GM23338 (cell line): ENCODE results near the gene MET. TPM values are rescaled to one million over a fixed set of nuclear protein-coding genes. Genes with fewer than 3 reads are reported as not detected.

ENCODE experiments used
- ATAC-seq: fragments of 200-7000 bp; cut with Tn5 transposase; 3 replicates; pipeline ENCODE4 v1.9.1; 2020
- DNase-seq: peaks from one replicate; pipeline ENCODE4 v3.0.0-alpha.2; 2015; ENCODE audit warnings: low spot score
- H2AFZ ChIP-seq: fragments of 200-600 bp; sonication (generic); 2 replicates; pipeline ENCODE4 v1.8.0; 2016; ENCODE audit warnings: antibody characterized with exemption, mild to moderate bottlenecking, moderate library complexity
- H3F3A ChIP-seq: fragments of 200-600 bp; sonication (generic); replicated peaks from 2 replicates; pipeline ENCODE4 v1.8.0; 2017; ENCODE audit warnings: antibody characterized with exemption, mixed run types, low read depth
- H3K27ac ChIP-seq: fragments of 200-600 bp; sonication (generic); 2 replicates; pipeline ENCODE4 v1.6.1; 2016; ENCODE audit warnings: low read depth
- H3K27me3 ChIP-seq: fragments of 200-600 bp; sonication (generic); 2 replicates; pipeline ENCODE4 v1.8.0; 2016; ENCODE audit warnings: mild to moderate bottlenecking, mixed run types, moderate library complexity; ENCODE audit not compliant: insufficient read depth
- H3K36me3 ChIP-seq: fragments of 200-600 bp; sonication (generic); 2 replicates; pipeline ENCODE4 v1.8.0; 2016; ENCODE audit warnings: mild to moderate bottlenecking; ENCODE audit not compliant: insufficient read depth
- H3K4me1 ChIP-seq: fragments of 200-600 bp; sonication (generic); 2 replicates; pipeline ENCODE4 v1.8.0; 2016; ENCODE audit warnings: mild to moderate bottlenecking, moderate library complexity; ENCODE audit not compliant: insufficient read depth
- H3K4me2 ChIP-seq: fragments of 200-600 bp; sonication (generic); 2 replicates; pipeline ENCODE4 v1.7.1; 2017; ENCODE audit warnings: mixed run types
- H3K4me3 ChIP-seq: fragments of 200-600 bp; sonication (generic); 2 replicates; pipeline ENCODE4 v1.6.1; 2016; ENCODE audit warnings: mixed run types
- H3K79me2 ChIP-seq: fragments of 200-600 bp; sonication (generic); replicated peaks from 2 replicates; pipeline ENCODE4 v1.8.0; 2017; ENCODE audit warnings: mild to moderate bottlenecking; ENCODE audit not compliant: insufficient read depth
- H3K9me2 ChIP-seq: fragments of 200-600 bp; sonication (generic); 2 replicates; pipeline ENCODE4 v1.8.0; 2017; ENCODE audit not compliant: insufficient read depth
- H4K20me1 ChIP-seq: fragments of 200-600 bp; sonication (generic); replicated peaks from 2 replicates; pipeline ENCODE4 v1.8.0; 2017; ENCODE audit warnings: mild to moderate bottlenecking; ENCODE audit not compliant: insufficient read depth
- H3K27ac Mint-ChIP-seq: 2 replicates; pipeline ENCODE4 v1.8.0; 2020; ENCODE audit warnings: inconsistent platforms, mild to moderate bottlenecking, moderate library complexity, mixed read lengths
- H3K27me3 Mint-ChIP-seq: 3 replicates; pipeline ENCODE4 v1.8.0; 2022; ENCODE audit warnings: low read depth, mild to moderate bottlenecking, moderate library complexity, mixed read lengths, inconsistent platforms; ENCODE audit not compliant: insufficient read depth, poor library complexity
- H3K36me3 Mint-ChIP-seq: 3 replicates; pipeline ENCODE4 v1.8.0; 2021; ENCODE audit warnings: low read depth, mild to moderate bottlenecking, inconsistent platforms, moderate library complexity, mixed read lengths
- H3K4me1 Mint-ChIP-seq: 3 replicates; pipeline ENCODE4 v1.8.0; 2020; ENCODE audit warnings: mild to moderate bottlenecking, inconsistent platforms, mixed read lengths
- H3K4me3 Mint-ChIP-seq: 3 replicates; pipeline ENCODE4 v1.8.0; 2021; ENCODE audit warnings: moderate library complexity, mild to moderate bottlenecking, inconsistent platforms, mixed read lengths
- H3K9me3 Mint-ChIP-seq: 3 replicates; pipeline ENCODE4 v1.8.0; 2020; ENCODE audit warnings: moderate library complexity, mild to moderate bottlenecking, inconsistent platforms, mixed read lengths
- CREB1 ChIP-seq: fragments of 250-450 bp; sonication (Bioruptor Pico); IDR thresholded peaks from 2 replicates; pipeline ENCODE4 v1.5.0; 2020; ENCODE audit warnings: low read depth, mild to moderate bottlenecking, moderate library complexity
- EZH2 ChIP-seq: fragments of 200-600 bp; sonication (generic); IDR thresholded peaks from one replicate; pipeline ENCODE4 v1.8.0; 2017; ENCODE audit warnings: antibody characterized with exemption, mild to moderate bottlenecking, low read depth; ENCODE audit not compliant: unreplicated experiment
- EZH2phosphoT487 ChIP-seq: fragments of 200-600 bp; sonication (generic); IDR thresholded peaks from one replicate; pipeline ENCODE4 v1.8.1; 2018; ENCODE audit warnings: antibody characterized with exemption; ENCODE audit not compliant: unreplicated experiment
- JUNB ChIP-seq: IDR thresholded peaks from one replicate; pipeline ENCODE4 v1.6.1; 2016; ENCODE audit warnings: antibody characterized with exemption; ENCODE audit not compliant: unreplicated experiment
- NANOG ChIP-seq: IDR thresholded peaks from 2 replicates; pipeline ENCODE4 v1.6.1; 2016; ENCODE audit warnings: antibody characterized with exemption, borderline replicate concordance
- POLR2AphosphoS5 ChIP-seq: IDR thresholded peaks from 2 replicates; pipeline ENCODE4 v1.6.1; 2016; ENCODE audit warnings: antibody characterized with exemption, low read depth
- STAT1 ChIP-seq: IDR thresholded peaks from one replicate; pipeline ENCODE4 v1.6.1; 2016; ENCODE audit warnings: antibody characterized with exemption; ENCODE audit not compliant: unreplicated experiment
- ZNF114 ChIP-seq: fragments of 250-450 bp; sonication (Bioruptor Pico); IDR thresholded peaks from 2 replicates; pipeline ENCODE4 v1.5.0; 2020; ENCODE audit warnings: mild to moderate bottlenecking, moderate library complexity
- ZNF331 ChIP-seq: fragments of 250-450 bp; sonication (Bioruptor Pico); IDR thresholded peaks from 2 replicates; pipeline ENCODE4 v1.5.0; 2020; ENCODE audit warnings: low read depth, mild to moderate bottlenecking, moderate library complexity
- polyA plus RNA-seq: library from polyadenylated mRNA; unstranded; fragments of >200 nt; fragmentation: Nextera tagmentation; extraction: Ambion mirVana; gene quantifications from 2 replicates; pipeline ENCODE4 v1.2.1, GENCODE V29; 2016
- total RNA-seq: library from RNA; depleted of rRNA; stranded (reverse); fragments of >200 nt; shearing (Covaris generic); gene quantifications from 2 replicates; pipeline ENCODE4 v1.2.3, GENCODE V29; 2014
- TF ChIP-seq, protein P1 (sequence below), 2 experiments: fragments of 200-600 bp in 1 of 2; sonication (generic) in 1 of 2; conservative IDR thresholded peaks; 2 replicates each; pipeline versions ENCODE4 v1.5.1 to v1.6.1; 2016 to 2017; ENCODE audit warnings: antibody characterized with exemption in 2 of 2, low read depth in 2 of 2, mild to moderate bottlenecking in 2 of 2, moderate library complexity in 1 of 2
- TF ChIP-seq, protein P2 (sequence below): IDR thresholded peaks from 2 replicates; pipeline ENCODE4 v1.6.1; 2016; ENCODE audit warnings: antibody characterized with exemption
- TF ChIP-seq, protein P3 (sequence below): fragments of 250-450 bp; sonication (Bioruptor Pico); IDR thresholded peaks from 2 replicates; pipeline ENCODE4 v1.5.0; 2020; ENCODE audit warnings: mild to moderate bottlenecking, moderate library complexity
- TF ChIP-seq, protein P4 (sequence below): IDR thresholded peaks from one replicate; pipeline ENCODE4 v1.6.1; 2018; ENCODE audit warnings: antibody characterized with exemption; ENCODE audit not compliant: unreplicated experiment

The MET gene
- total and polyA plus RNA-seq, 2 experiments from 2014 or later: 4.8 to 23.1 TPM

DNA sequence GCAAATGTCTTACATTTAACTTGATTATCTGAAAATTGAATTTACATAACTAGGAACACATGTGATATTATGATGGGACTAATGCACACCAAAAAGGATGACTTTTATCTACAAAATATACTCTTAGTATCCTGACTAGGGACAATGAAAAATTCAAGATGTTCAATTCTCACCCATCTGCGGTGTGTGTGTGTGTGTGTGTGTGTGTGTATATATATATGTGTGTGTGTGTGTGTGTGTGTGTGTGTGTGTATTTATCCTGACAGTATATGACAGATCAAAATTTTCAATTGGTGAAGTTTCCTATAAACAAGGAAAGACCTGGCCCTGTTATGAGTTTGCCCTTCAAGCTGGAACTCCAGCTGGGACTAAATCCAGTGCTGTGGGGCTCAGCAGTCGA, 40.3 kb upstream of the MET start:
- TF ChIP-seq, protein P1, sequence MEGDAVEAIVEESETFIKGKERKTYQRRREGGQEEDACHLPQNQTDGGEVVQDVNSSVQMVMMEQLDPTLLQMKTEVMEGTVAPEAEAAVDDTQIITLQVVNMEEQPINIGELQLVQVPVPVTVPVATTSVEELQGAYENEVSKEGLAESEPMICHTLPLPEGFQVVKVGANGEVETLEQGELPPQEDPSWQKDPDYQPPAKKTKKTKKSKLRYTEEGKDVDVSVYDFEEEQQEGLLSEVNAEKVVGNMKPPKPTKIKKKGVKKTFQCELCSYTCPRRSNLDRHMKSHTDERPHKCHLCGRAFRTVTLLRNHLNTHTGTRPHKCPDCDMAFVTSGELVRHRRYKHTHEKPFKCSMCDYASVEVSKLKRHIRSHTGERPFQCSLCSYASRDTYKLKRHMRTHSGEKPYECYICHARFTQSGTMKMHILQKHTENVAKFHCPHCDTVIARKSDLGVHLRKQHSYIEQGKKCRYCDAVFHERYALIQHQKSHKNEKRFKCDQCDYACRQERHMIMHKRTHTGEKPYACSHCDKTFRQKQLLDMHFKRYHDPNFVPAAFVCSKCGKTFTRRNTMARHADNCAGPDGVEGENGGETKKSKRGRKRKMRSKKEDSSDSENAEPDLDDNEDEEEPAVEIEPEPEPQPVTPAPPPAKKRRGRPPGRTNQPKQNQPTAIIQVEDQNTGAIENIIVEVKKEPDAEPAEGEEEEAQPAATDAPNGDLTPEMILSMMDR (conservative IDR thresholded peaks at IDR 0.05; ENCODE audit: low read depth in 2 of 2): no peak
- TF ChIP-seq ZNF114 (CRISPR knock-in tag) (no peak), STAT1 (no peak), NANOG (no peak), EZH2 (no peak), POLR2AphosphoS5 (no peak), EZH2phosphoT487 (no peak), CREB1 (no peak), JUNB (no peak), ZNF331 (CRISPR knock-in tag) (no peak)
- TF ChIP-seq, protein P2, sequence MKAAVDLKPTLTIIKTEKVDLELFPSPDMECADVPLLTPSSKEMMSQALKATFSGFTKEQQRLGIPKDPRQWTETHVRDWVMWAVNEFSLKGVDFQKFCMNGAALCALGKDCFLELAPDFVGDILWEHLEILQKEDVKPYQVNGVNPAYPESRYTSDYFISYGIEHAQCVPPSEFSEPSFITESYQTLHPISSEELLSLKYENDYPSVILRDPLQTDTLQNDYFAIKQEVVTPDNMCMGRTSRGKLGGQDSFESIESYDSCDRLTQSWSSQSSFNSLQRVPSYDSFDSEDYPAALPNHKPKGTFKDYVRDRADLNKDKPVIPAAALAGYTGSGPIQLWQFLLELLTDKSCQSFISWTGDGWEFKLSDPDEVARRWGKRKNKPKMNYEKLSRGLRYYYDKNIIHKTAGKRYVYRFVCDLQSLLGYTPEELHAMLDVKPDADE: no peak
- TF ChIP-seq, protein P3, sequence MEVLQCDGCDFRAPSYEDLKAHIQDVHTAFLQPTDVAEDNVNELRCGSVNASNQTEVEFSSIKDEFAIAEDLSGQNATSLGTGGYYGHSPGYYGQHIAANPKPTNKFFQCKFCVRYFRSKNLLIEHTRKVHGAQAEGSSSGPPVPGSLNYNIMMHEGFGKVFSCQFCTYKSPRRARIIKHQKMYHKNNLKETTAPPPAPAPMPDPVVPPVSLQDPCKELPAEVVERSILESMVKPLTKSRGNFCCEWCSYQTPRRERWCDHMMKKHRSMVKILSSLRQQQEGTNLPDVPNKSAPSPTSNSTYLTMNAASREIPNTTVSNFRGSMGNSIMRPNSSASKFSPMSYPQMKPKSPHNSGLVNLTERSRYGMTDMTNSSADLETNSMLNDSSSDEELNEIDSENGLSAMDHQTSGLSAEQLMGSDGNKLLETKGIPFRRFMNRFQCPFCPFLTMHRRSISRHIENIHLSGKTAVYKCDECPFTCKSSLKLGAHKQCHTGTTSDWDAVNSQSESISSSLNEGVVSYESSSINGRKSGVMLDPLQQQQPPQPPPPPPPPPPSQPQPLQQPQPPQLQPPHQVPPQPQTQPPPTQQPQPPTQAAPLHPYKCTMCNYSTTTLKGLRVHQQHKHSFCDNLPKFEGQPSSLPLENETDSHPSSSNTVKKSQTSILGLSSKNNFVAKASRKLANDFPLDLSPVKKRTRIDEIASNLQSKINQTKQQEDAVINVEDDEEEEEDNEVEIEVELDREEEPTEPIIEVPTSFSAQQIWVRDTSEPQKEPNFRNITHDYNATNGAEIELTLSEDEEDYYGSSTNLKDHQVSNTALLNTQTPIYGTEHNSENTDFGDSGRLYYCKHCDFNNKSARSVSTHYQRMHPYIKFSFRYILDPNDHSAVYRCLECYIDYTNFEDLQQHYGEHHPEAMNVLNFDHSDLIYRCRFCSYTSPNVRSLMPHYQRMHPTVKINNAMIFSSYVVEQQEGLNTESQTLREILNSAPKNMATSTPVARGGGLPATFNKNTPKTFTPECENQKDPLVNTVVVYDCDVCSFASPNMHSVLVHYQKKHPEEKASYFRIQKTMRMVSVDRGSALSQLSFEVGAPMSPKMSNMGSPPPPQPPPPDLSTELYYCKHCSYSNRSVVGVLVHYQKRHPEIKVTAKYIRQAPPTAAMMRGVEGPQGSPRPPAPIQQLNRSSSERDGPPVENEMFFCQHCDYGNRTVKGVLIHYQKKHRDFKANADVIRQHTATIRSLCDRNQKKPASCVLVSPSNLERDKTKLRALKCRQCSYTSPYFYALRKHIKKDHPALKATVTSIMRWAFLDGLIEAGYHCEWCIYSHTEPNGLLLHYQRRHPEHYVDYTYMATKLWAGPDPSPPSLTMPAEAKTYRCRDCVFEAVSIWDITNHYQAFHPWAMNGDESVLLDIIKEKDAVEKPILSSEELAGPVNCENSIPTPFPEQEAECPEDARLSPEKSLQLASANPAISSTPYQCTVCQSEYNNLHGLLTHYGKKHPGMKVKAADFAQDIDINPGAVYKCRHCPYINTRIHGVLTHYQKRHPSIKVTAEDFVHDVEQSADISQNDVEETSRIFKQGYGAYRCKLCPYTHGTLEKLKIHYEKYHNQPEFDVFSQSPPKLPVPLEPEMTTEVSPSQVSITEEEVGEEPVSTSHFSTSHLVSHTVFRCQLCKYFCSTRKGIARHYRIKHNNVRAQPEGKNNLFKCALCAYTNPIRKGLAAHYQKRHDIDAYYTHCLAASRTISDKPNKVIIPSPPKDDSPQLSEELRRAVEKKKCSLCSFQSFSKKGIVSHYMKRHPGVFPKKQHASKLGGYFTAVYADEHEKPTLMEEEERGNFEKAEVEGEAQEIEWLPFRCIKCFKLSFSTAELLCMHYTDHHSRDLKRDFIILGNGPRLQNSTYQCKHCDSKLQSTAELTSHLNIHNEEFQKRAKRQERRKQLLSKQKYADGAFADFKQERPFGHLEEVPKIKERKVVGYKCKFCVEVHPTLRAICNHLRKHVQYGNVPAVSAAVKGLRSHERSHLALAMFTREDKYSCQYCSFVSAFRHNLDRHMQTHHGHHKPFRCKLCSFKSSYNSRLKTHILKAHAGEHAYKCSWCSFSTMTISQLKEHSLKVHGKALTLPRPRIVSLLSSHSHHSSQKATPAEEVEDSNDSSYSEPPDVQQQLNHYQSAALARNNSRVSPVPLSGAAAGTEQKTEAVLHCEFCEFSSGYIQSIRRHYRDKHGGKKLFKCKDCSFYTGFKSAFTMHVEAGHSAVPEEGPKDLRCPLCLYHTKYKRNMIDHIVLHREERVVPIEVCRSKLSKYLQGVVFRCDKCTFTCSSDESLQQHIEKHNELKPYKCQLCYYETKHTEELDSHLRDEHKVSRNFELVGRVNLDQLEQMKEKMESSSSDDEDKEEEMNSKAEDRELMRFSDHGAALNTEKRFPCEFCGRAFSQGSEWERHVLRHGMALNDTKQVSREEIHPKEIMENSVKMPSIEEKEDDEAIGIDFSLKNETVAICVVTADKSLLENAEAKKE (CRISPR knock-in tag): no peak
- TF ChIP-seq, protein P4, sequence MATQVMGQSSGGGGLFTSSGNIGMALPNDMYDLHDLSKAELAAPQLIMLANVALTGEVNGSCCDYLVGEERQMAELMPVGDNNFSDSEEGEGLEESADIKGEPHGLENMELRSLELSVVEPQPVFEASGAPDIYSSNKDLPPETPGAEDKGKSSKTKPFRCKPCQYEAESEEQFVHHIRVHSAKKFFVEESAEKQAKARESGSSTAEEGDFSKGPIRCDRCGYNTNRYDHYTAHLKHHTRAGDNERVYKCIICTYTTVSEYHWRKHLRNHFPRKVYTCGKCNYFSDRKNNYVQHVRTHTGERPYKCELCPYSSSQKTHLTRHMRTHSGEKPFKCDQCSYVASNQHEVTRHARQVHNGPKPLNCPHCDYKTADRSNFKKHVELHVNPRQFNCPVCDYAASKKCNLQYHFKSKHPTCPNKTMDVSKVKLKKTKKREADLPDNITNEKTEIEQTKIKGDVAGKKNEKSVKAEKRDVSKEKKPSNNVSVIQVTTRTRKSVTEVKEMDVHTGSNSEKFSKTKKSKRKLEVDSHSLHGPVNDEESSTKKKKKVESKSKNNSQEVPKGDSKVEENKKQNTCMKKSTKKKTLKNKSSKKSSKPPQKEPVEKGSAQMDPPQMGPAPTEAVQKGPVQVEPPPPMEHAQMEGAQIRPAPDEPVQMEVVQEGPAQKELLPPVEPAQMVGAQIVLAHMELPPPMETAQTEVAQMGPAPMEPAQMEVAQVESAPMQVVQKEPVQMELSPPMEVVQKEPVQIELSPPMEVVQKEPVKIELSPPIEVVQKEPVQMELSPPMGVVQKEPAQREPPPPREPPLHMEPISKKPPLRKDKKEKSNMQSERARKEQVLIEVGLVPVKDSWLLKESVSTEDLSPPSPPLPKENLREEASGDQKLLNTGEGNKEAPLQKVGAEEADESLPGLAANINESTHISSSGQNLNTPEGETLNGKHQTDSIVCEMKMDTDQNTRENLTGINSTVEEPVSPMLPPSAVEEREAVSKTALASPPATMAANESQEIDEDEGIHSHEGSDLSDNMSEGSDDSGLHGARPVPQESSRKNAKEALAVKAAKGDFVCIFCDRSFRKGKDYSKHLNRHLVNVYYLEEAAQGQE: no peak
- Histone ChIP-seq H3K79me2 (no peaks in the 10 kb centered on the region), H2AFZ (no peak overlapping the region), H3F3A (no peaks in the 10 kb centered on the region), H3K27ac (no peak overlapping the region), H3K4me1 (no peaks in the 10 kb centered on the region), H3K4me2 (no peak overlapping the region), H3K27me3 (no peaks in the 10 kb centered on the region), H3K36me3 (no peaks in the 10 kb centered on the region), H4K20me1 (no peaks in the 10 kb centered on the region), H3K9me2 (no peaks in the 10 kb centered on the region), H3K4me3 (no peak overlapping the region)
- Mint-ChIP-seq H3K27ac (peak overlapping the region; percentile 9; the same call in 1 of the 2 replicates), H3K4me3 (no peak overlapping the region), H3K36me3 (no peaks in the 10 kb centered on the region), H3K9me3 (no peaks in the 10 kb centered on the region), H3K27me3 (no peaks in the 10 kb centered on the region), H3K4me1 (peaks cover 6% of the 10 kb centered on the region; the same call in 2 of the 3 replicates)
- ATAC-seq (no peak), DNase-seq (no peak)
